Ovary (tissue), 9 donors: Measurements from ENCODE around the gene IFRD2. TPM values are rescaled to one million over a fixed set of nuclear protein-coding genes. Genes with fewer than 3 reads are reported as not detected.

Experiments used
- DNase-seq, 5 donors: peaks; one replicate each; pipeline ENCODE4 v3.0.0-alpha.2; 2019 to 2020
- H3K27ac ChIP-seq, 2 donors: fragments of 200-600 bp; one replicate each; pipeline versions ENCODE4 v1.5.1 to v1.8.0; 2019 to 2022
- H3K27me3 ChIP-seq: fragments of 200-600 bp; one replicate; pipeline ENCODE4 v1.8.0; 2022
- H3K36me3 ChIP-seq: fragments of 200-600 bp; sonication (generic); one replicate; pipeline ENCODE4 v1.5.1; 2019
- H3K4me1 ChIP-seq: one replicate; pipeline ENCODE4 v1.8.1; 2013; ENCODE audit warnings: mild to moderate bottlenecking, moderate library complexity; ENCODE audit not compliant: insufficient read depth
- H3K4me3 ChIP-seq: fragments of 200-600 bp; sonication (generic); one replicate; pipeline ENCODE4 v1.5.1; 2017
- H3K9me3 ChIP-seq, 2 donors: fragments of 200-600 bp in 1 of 2; sonication (generic) in 1 of 2; one replicate each; pipeline versions ENCODE4 v1.5.1 to v1.8.1; 2013 to 2019; ENCODE audit warnings: mild to moderate bottlenecking in 1 of 2, moderate library complexity in 1 of 2
- CTCF ChIP-seq, 3 donors: fragments of 450-650 bp in 2 of 3; fragments of 200-600 bp in 1 of 3; IDR thresholded peaks; one replicate each; pipeline versions ENCODE4 v1.5.1 to v1.8.0; 2016 to 2022; ENCODE audit warnings: antibody characterized with exemption in 3 of 3, mild to moderate bottlenecking in 1 of 3
- EP300 ChIP-seq: sonication (generic); formaldehyde crosslinking; IDR thresholded peaks from one replicate; pipeline ENCODE4 v1.6.1; 2017; ENCODE audit warnings: antibody characterized with exemption
- POLR2A ChIP-seq: fragments of 450-650 bp; IDR thresholded peaks from one replicate; pipeline ENCODE4 v1.6.1; 2017; ENCODE audit warnings: antibody characterized with exemption, mild to moderate bottlenecking, moderate library complexity
- WGBS, 3 donors: extraction: QIAGEN DNeasy Blood & Tissue Kit in 1 of 3; methylation state at CpG; one replicate each; pipeline versions ENCODE4 v1.1.5 to v1.1.7; 2013 to 2017; 5-methylcytosine and 5-hydroxymethylcytosine counted together
- intact Hi-C, 4 donors: fragments of 100-400 bp; cut with DNase I; formaldehyde crosslinking; loops; one replicate each; pipeline versions ENCODE4 v1.11.0 to v1.15.1; 2022 to 2023
- polyA plus RNA-seq, 2 donors: library from polyadenylated mRNA; stranded (reverse); fragments of 200-250 nt in 1 of 2; fragments of 350-450 nt in 1 of 2; fragmentation: Illumina TruSeq in 1 of 2; extraction: RNeasy Lipid Tissue Mini Kit (QIAGEN cat#74804) in 1 of 2; gene quantifications; one replicate each; pipeline ENCODE4 v1.2.3, GENCODE V29; 2013 to 2014
- total RNA-seq, 7 donors: library from RNA; depleted of rRNA in 2 of 7; stranded (reverse); fragments of >200 nt in 2 of 7; fragmentation: NEBNext Ultra II Directional in 3 of 7; extraction: Animal tissue kit (Norgen Biotek cat#: 25700) in 3 of 7; gene quantifications; one replicate each; pipeline versions ENCODE4 v1.1.0 to v1.2.4, GENCODE V29; 2016 to 2023
- donor health status: DM: no; HTN: no; CAD: no; lungs with moderate emphysema.
- donor health status: DM: no; HTN: no; CAD: no.
- donor health status: Bipolar disorder and iron deficiency.
- donor health status: DM: yes; HTN: yes; CAD: no.
- donor health status: DM: no; HTN: no; CAD: no.
- donor health status: DM: yes; HTN: yes; CAD: no.

Gene IFRD2
- total and polyA plus RNA-seq, 9 donors, result 14.5 to 76.9 (median 50.3) TPM

GRCh38 chr3:50304601-50305000, 12.4 kb upstream of the IFRD2 start:
- Histone ChIP-seq H3K27ac (no peak overlapping the region), H3K4me1 (peaks cover 10% of the 10 kb centered on the region)

GRCh38 chr3:50303013-50303815, 11.0 kb upstream of the IFRD2 start, which contains the start of gene HYAL1:
Gene HYAL1 (minus strand): TSS chr3:50303574. CDS start chr3:50302956, 618 bp downstream.
- Histone ChIP-seq H3K27ac (peak within 1 kb of the TSS; percentile 45 to 60), H3K9me3 (no peaks in the 10 kb centered on the region), H3K27me3 (no peaks in the 10 kb centered on the region), H3K4me3 (no peak within 1 kb of the TSS), H3K36me3 (no peaks in the 10 kb centered on the region), H3K4me1 (peaks cover 13% of the 10 kb centered on the region)
- 48 to 54% (median 53%) methylated on average over 12 to 14 of the region's 14 CpGs for WGBS, 3 donors
- no peak for TF ChIP-seq POLR2A
- no peak for TF ChIP-seq EP300
- no peak for TF ChIP-seq CTCF (IDR thresholded peaks at IDR 0.05)
- peak; percentile 63 to 80 (median 69) for DNase-seq
- intact Hi-C loops, result loop anchor here in 1 of 4 donors (2.0 kb wide), 1 partner anchor 18 kb away; no protein-coding TSS in a partner anchor

More at GRCh38 chr3:50304601-50305000, 12.4 kb upstream of the IFRD2 start:
- Histone ChIP-seq H3K9me3 (no peaks in the 10 kb centered on the region), H3K27me3 (no peaks in the 10 kb centered on the region), H3K36me3 (no peaks in the 10 kb centered on the region), H3K4me3 (no peak overlapping the region)
- TF ChIP-seq POLR2A, result no peak
- TF ChIP-seq EP300, result no peak
- intact Hi-C loops, result no loop called here
- no peak for DNase-seq

GRCh38 chr3:50302095-50303012, 10.1 kb upstream of the IFRD2 start:
- no peaks in the 10 kb centered on the region for H3K27me3 ChIP-seq
- TF ChIP-seq CTCF (IDR thresholded peaks at IDR 0.05), result no peak
- intact Hi-C loops, result loop anchor here in 1 of 4 donors (2.0 kb wide), 1 partner anchor 18 kb away; no protein-coding TSS in a partner anchor
- peaks cover 13% of the 10 kb centered on the region for H3K4me1 ChIP-seq
- H3K27ac ChIP-seq, result peak overlapping the region; percentile 45 to 60
- DNase-seq, result peak in 2 of 5 donors; percentile 47 to 49
- no peaks in the 10 kb centered on the region for H3K9me3 ChIP-seq
- no peaks in the 10 kb centered on the region for H3K36me3 ChIP-seq
- WGBS, 3 donors, result 85 to 88% (median 87%) methylated on average over 32 of the region's 32 CpGs
- H3K4me3 ChIP-seq, result no peak overlapping the region

GRCh38 chr3:50300681-50301254, 8.5 kb upstream of the IFRD2 start:
- intact Hi-C loops, result no loop called here
- Histone ChIP-seq H3K9me3 (no peaks in the 10 kb centered on the region), H3K27ac (peak overlapping the region; percentile 9 to 68), H3K4me3 (no peak overlapping the region), H3K27me3 (no peaks in the 10 kb centered on the region), H3K36me3 (no peaks in the 10 kb centered on the region), H3K4me1 (peaks cover 13% of the 10 kb centered on the region)
- no peak for DNase-seq
- TF ChIP-seq EP300 (no peak), POLR2A (no peak), CTCF (IDR thresholded peaks at IDR 0.05) (no peak)
- 89 to 94% (median 89%) methylated on average over 6 of the region's 6 CpGs for WGBS, 3 donors
